B cell (primary cell): ENCODE results near the gene CLASP2. TPM values are rescaled to one million over a fixed set of nuclear protein-coding genes. Genes with fewer than 3 reads are reported as not detected.

Experiments used
- ATAC-seq: fragments of 200-7000 bp; cut with Tn5 transposase; one replicate; pipeline ENCODE4 v1.10.0; 2021; ENCODE audit warnings: low read depth, mild to moderate bottlenecking, moderate number of reproducible peaks, moderate library complexity
- CTCF ChIA-PET: fragments of 350-600 bp; sonication (Branson Sonifier 250); formaldehyde crosslinking; loops from one replicate; lab custom pipeline; 2021; ENCODE audit warnings: antibody characterized with exemption, inconsistent platforms; lab: Charles Lee
- POLR2A ChIA-PET: fragments of 350-600 bp; sonication (Branson Sonifier 250); formaldehyde crosslinking; loops from one replicate; lab custom pipeline; 2021; ENCODE audit warnings: antibody characterized with exemption; lab: Charles Lee
- DNase-seq: peaks from one replicate; pipeline ENCODE4 v3.0.0; 2013
- H2AFZ ChIP-seq: 2 replicates; pipeline ENCODE4 v1.6.1; 2012; ENCODE audit warnings: mild to moderate bottlenecking, low read depth, low read length; ENCODE audit not compliant: insufficient read depth, poor library complexity, severe bottlenecking
- H3K27ac ChIP-seq, 2 donors: 1 replicate in 1 of 2; 2 replicates in 1 of 2; pipeline ENCODE4 v1.5.1; 2012 to 2013; ENCODE audit warnings: low read length in 2 of 2, mild to moderate bottlenecking in 2 of 2, moderate library complexity in 1 of 2
- H3K27me3 ChIP-seq, 4 experiments: fragments of 200-600 bp in 1 of 4; sonication (generic) in 1 of 4; replicated peaks in 1 of 4; 1 replicate in 2 of 4; 2 replicates in 2 of 4; pipeline versions ENCODE4 v1.6.1 to v1.7.0; 2013 to 2016; ENCODE audit warnings: low read length in 3 of 4, mild to moderate bottlenecking in 2 of 4, mixed read lengths in 1 of 4, moderate library complexity in 1 of 4; ENCODE audit not compliant: insufficient read depth in 4 of 4, control insufficient read depth in 3 of 4; ENCODE audit errors: control extremely low read depth in 1 of 4
- H3K36me3 ChIP-seq, 2 experiments: replicated peaks in 1 of 2; 1 replicate in 1 of 2; 2 replicates in 1 of 2; pipeline versions ENCODE4 v1.6.1 to v1.7.1; 2013; ENCODE audit warnings: low read length in 1 of 2; ENCODE audit not compliant: insufficient read depth in 2 of 2, control insufficient read depth in 1 of 2; ENCODE audit errors: control extremely low read depth in 1 of 2, extremely low read depth in 1 of 2
- H3K4me1 ChIP-seq, 2 donors: fragments of 200-600 bp in 1 of 2; sonication (generic) in 1 of 2; 1 replicate in 1 of 2; 2 replicates in 1 of 2; pipeline versions ENCODE4 v1.5.1 to v1.6.1; 2013 to 2017; ENCODE audit warnings: low read length in 2 of 2; ENCODE audit not compliant: control insufficient read depth in 2 of 2, insufficient read depth in 2 of 2
- H3K4me2 ChIP-seq: replicated peaks from 2 replicates; pipeline ENCODE3; 2012; ENCODE audit warnings: mild to moderate bottlenecking, low read depth, low read length; ENCODE audit not compliant: poor library complexity, severe bottlenecking
- H3K4me3 ChIP-seq, 5 experiments: fragments of 200-600 bp in 1 of 5; sonication (generic) in 1 of 5; 1 replicate in 3 of 5; 2 replicates in 2 of 5; pipeline versions ENCODE4 v1.5.1 to v1.7.0; 2011 to 2016; ENCODE audit warnings: low read length in 4 of 5, mild to moderate bottlenecking in 4 of 5, low read depth in 2 of 5, control low read depth in 1 of 5, moderate library complexity in 1 of 5; ENCODE audit not compliant: insufficient read depth in 1 of 5; ENCODE audit errors: control extremely low read depth in 1 of 5, extremely low read depth in 1 of 5
- H3K79me2 ChIP-seq: fragments of 200-600 bp; sonication (generic); one replicate; pipeline ENCODE4 v1.6.0; 2016; ENCODE audit warnings: low read length; ENCODE audit not compliant: control insufficient read depth, insufficient read depth
- H3K9ac ChIP-seq: fragments of 200-600 bp; sonication (generic); 2 replicates; pipeline ENCODE4 v1.6.1; 2017; ENCODE audit warnings: mild to moderate bottlenecking, low read length, moderate library complexity
- H3K9me3 ChIP-seq, 3 donors: one replicate each; pipeline versions ENCODE4 v1.6.1 to v1.7.1; 2013; ENCODE audit warnings: low read length in 2 of 3; ENCODE audit not compliant: control insufficient read depth in 2 of 3, insufficient read depth in 1 of 3; ENCODE audit errors: control extremely low read depth in 1 of 3
- H4K20me1 ChIP-seq: 2 replicates; pipeline ENCODE4 v1.6.0; 2012; ENCODE audit warnings: mild to moderate bottlenecking, low read length; ENCODE audit not compliant: insufficient read depth, control insufficient read depth, poor library complexity, severe bottlenecking
- H3K27ac Mint-ChIP-seq: one replicate; pipeline ENCODE4 v1.8.0; 2021; ENCODE audit warnings: mixed read lengths
- H3K27me3 Mint-ChIP-seq: one replicate; pipeline ENCODE4 v1.8.0; 2021; ENCODE audit warnings: mixed read lengths
- H3K4me1 Mint-ChIP-seq: one replicate; pipeline ENCODE4 v1.8.0; 2021; ENCODE audit warnings: mixed read lengths
- H3K4me3 Mint-ChIP-seq: one replicate; pipeline ENCODE4 v1.8.0; 2021; ENCODE audit warnings: mixed read lengths
- H3K9me3 Mint-ChIP-seq: one replicate; pipeline ENCODE4 v1.8.0; 2022; ENCODE audit warnings: mixed read lengths; ENCODE audit not compliant: insufficient read depth
- EZH2 ChIP-seq: IDR thresholded peaks from 2 replicates; pipeline ENCODE4 v1.6.1; 2012; ENCODE audit warnings: borderline replicate concordance, low read depth, mild to moderate bottlenecking, moderate library complexity, low read length; ENCODE audit not compliant: insufficient read depth, poor library complexity, severe bottlenecking
- WGBS: methylation state at CpG from one replicate; pipeline ENCODE4 v1.1.5; 2013; ENCODE audit warnings: missing lambda C conversion rate; ENCODE audit not compliant: insufficient coverage; 5-methylcytosine and 5-hydroxymethylcytosine counted together
- intact Hi-C: fragments of 100-400 bp; cut with micrococcal nuclease; formaldehyde crosslinking; loops from one replicate; pipeline ENCODE4 v1.10.0; 2022
- polyA plus RNA-seq: library from polyadenylated mRNA; depleted of rRNA; stranded (reverse); fragments of >200 nt; gene quantifications from 2 replicates; pipeline ENCODE4 v1.2.3, GENCODE V29; 2012
- total RNA-seq, 2 donors: library from RNA; stranded (reverse); fragments of 120-200 nt in 1 of 2; gene quantifications; 1 replicate in 1 of 2; 2 replicates in 1 of 2; pipeline versions ENCODE4 v1.2.3 to v1.2.4, GENCODE V29; 2013 to 2022
- TF ChIP-seq, protein P1 (sequence below): fragments of 200-600 bp; IDR thresholded peaks from one replicate; pipeline ENCODE4 v1.8.0; 2022; ENCODE audit warnings: antibody characterized with exemption, mild to moderate bottlenecking

The CLASP2 gene
- total and polyA plus RNA-seq, 2 donors (not counting 1 experiment from before 2014, with no cell fraction given) = 10.7 to 109 TPM

DNA sequence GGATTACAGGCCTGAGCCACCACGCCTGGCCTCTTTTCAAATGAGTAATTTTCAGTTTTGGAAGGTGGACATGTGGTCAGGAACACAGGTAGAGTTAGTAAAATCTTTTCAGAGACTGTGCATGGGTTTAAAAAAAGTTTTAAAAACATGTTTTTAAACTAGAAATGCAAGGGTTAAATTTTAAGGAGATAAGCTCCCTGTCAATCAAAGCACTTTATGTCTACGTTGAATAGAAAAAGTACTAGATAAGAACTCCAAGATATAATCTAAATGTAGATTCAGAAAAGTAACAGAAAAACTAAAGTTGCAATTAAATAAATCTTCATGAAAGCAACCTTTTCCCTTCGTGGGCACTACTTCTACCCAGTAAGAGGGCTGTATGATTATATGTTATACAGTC, 131.7 kb downstream of the CLASP2 start:
- H3K4me3 ChIP-seq = no peak overlapping the region
- H3K4me3 Mint-ChIP-seq = no peak overlapping the region
- H4K20me1 ChIP-seq = no peaks in the 10 kb centered on the region
- H3K9me3 ChIP-seq = no peaks in the 10 kb centered on the region
- H2AFZ ChIP-seq = no peak overlapping the region
- H3K27ac Mint-ChIP-seq = no peak overlapping the region
- no peaks in the 10 kb centered on the region for H3K27me3 ChIP-seq
- DNase-seq (no peak), ATAC-seq (no peak)
- H3K9me3 Mint-ChIP-seq = no peaks in the 10 kb centered on the region
- H3K27me3 Mint-ChIP-seq = no peaks in the 10 kb centered on the region
- H3K79me2 ChIP-seq = no peaks in the 10 kb centered on the region
- no peak overlapping the region for H3K9ac ChIP-seq
- H3K4me1 Mint-ChIP-seq = no peaks in the 10 kb centered on the region
- H3K4me1 ChIP-seq = no peaks in the 10 kb centered on the region
- WGBS = 100% methylated on average over 1 of the region's 3 CpGs
- POLR2A ChIA-PET = no interaction called here
- H3K27ac ChIP-seq = no peak overlapping the region
- CTCF ChIA-PET = no interaction called here
- intact Hi-C loops = no loop called here
- TF ChIP-seq, protein P1, sequence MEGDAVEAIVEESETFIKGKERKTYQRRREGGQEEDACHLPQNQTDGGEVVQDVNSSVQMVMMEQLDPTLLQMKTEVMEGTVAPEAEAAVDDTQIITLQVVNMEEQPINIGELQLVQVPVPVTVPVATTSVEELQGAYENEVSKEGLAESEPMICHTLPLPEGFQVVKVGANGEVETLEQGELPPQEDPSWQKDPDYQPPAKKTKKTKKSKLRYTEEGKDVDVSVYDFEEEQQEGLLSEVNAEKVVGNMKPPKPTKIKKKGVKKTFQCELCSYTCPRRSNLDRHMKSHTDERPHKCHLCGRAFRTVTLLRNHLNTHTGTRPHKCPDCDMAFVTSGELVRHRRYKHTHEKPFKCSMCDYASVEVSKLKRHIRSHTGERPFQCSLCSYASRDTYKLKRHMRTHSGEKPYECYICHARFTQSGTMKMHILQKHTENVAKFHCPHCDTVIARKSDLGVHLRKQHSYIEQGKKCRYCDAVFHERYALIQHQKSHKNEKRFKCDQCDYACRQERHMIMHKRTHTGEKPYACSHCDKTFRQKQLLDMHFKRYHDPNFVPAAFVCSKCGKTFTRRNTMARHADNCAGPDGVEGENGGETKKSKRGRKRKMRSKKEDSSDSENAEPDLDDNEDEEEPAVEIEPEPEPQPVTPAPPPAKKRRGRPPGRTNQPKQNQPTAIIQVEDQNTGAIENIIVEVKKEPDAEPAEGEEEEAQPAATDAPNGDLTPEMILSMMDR = no peak
- no peak for TF ChIP-seq EZH2
- peaks cover 0 to 42% of the 10 kb centered on the region in 2 experiments for H3K36me3 ChIP-seq
- no peak overlapping the region for H3K4me2 ChIP-seq

DNA sequence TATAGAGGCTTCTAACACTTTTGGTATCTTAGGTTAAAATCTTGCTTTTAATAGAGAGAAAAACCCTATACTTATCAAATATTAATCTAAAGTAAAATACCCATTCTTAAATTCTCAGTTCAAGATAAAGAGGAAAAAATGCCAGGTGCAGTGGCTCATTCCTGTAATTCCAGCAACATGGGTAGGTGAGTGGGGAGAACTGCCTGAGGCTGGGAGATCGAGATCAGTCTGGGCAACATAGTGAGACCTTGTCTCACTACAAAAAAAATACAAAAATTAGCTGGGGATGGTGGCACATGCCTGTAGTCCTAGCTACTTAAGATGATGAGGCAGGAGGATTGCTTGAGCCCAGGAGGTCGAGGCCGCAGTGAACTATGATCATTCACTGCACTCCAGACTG, 135.8 kb downstream of the CLASP2 start:
- H3K4me2 ChIP-seq = no peak overlapping the region
- Mint-ChIP-seq H3K9me3 (no peaks in the 10 kb centered on the region), H3K4me3 (no peak overlapping the region), H3K27me3 (no peaks in the 10 kb centered on the region), H3K4me1 (no peaks in the 10 kb centered on the region), H3K27ac (no peak overlapping the region)
- no peak overlapping the region for H3K9ac ChIP-seq
- no peak overlapping the region for H2AFZ ChIP-seq
- ChIA-PET CTCF (no interaction called here), POLR2A (no interaction called here)
- H3K27me3 ChIP-seq = no peaks in the 10 kb centered on the region
- H3K79me2 ChIP-seq = no peaks in the 10 kb centered on the region
- TF ChIP-seq, protein P1 = no peak
- TF ChIP-seq EZH2 = no peak
- H3K36me3 ChIP-seq = peaks cover 4 to 30% of the 10 kb centered on the region in 2 experiments
- intact Hi-C loops = no loop called here
- H4K20me1 ChIP-seq = no peaks in the 10 kb centered on the region
- DNase-seq (no peak), ATAC-seq (no peak)
- H3K4me1 ChIP-seq = no peaks in the 10 kb centered on the region
- no peaks in the 10 kb centered on the region for H3K9me3 ChIP-seq
- H3K4me3 ChIP-seq = no peak overlapping the region
- no peak overlapping the region for H3K27ac ChIP-seq
- no CpG with 5 or more reads among the region's 3 CpGs for whole genome bisulfite sequencing
